ENCODE measurements around the gene SNCAIP. TPM values are rescaled to one million over a fixed set of nuclear protein-coding genes. Genes with fewer than 3 reads are reported as not detected.

The SNCAIP gene
- total RNA-seq, 4 donors from 2014 or later = 4.9 to 7.7 (median 6.8) TPM

DNA sequence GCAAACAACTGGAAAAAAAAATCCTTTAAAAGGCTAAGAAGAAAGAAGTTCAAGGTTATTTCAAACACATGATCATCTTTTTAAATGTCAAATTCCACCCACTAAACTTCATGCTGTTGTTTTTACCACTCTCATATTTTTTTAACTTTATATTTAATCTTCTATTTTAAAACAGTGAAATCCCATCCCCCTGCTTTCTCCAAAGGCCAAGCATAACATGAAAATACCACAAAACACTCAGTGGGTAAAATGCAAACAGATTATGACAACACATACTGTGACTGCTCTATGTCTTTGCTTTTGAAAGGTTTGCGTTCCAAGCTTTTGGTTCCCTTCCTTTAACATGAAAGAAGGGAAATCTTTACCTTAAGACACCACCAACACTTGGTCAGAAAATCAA is 127.6 kb downstream of the SNCAIP start:
- TF ChIP-seq, protein P1, sequence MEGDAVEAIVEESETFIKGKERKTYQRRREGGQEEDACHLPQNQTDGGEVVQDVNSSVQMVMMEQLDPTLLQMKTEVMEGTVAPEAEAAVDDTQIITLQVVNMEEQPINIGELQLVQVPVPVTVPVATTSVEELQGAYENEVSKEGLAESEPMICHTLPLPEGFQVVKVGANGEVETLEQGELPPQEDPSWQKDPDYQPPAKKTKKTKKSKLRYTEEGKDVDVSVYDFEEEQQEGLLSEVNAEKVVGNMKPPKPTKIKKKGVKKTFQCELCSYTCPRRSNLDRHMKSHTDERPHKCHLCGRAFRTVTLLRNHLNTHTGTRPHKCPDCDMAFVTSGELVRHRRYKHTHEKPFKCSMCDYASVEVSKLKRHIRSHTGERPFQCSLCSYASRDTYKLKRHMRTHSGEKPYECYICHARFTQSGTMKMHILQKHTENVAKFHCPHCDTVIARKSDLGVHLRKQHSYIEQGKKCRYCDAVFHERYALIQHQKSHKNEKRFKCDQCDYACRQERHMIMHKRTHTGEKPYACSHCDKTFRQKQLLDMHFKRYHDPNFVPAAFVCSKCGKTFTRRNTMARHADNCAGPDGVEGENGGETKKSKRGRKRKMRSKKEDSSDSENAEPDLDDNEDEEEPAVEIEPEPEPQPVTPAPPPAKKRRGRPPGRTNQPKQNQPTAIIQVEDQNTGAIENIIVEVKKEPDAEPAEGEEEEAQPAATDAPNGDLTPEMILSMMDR (IDR thresholded peaks at IDR 0.05; ENCODE audit: low read depth) = no peak

DNA sequence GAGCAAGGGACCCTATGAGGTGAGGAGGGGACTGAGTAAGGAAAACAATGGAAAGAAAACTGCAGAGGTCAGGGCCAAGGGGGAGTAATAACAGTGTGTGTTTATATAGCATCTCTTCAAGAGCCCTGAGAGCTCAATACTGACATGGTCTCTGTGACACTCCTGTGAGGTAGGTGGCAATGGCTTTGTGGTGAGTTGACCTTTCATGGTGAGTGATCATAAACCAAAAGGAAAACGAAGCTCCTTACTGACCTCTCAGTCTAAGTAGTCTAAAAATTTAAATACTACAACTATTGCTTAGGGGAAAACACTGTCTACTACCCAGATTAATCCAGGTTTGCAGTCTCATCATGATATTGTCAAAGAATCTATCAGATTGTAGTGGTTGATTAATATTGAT is 130.9 kb downstream of the SNCAIP start:
- TF ChIP-seq, protein P1 (IDR thresholded peaks at IDR 0.05; ENCODE audit: low read depth) = no peak

- TF ChIP-seq, protein P1 (IDR thresholded peaks at IDR 0.05; ENCODE audit: low read depth) = no peak
These were observed 132.4 kb downstream of the SNCAIP start for GRCh38 chr5:122444411-122444810.

DNA sequence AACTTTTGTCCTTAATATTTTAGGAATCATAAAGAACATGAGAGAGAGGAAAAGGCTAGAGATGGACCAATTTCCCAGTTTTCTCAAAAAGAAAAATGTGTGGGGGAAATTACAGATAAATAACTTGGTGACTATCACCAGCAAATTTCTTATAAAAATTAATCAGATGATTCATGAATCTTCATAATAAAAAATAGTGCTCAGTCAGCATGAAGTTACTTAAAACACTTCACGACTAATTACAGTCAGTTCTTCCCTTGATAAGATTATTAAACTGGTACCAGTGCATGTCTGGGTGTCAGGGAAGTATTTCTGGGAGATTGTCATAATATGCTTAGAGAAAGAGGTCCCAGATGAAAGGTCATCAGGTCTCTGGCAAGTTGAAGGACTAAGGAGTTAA is 133.0 kb downstream of the SNCAIP start:
- TF ChIP-seq, protein P1 (IDR thresholded peaks at IDR 0.05; ENCODE audit: low read depth) = no peak

- TF ChIP-seq, protein P1 (IDR thresholded peaks at IDR 0.05; ENCODE audit: low read depth) = no peak
These were observed 135.0 kb downstream of the SNCAIP start for GRCh38 chr5:122447072-122447471.

DNA sequence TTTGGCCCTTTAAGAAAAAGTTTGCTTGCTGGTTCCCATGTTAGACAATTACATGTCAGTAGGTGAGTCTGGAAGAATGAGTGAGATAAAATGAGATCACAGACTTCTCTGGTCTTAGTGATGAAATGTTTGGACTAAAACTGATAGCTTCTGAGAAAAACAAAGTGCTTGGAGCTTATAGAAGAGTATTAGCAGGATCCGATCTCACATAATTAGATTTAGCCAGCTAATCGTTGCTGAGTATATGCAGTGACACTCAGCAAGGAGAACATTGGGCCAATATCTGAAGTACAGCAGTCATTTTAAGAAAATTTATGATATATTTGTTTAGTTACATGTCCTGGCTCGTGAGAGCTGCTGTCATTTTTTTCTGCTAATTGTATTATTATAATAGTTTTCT is 135.8 kb downstream of the SNCAIP start:
- TF ChIP-seq, protein P1 (IDR thresholded peaks at IDR 0.05; ENCODE audit: low read depth) = no peak

- TF ChIP-seq, protein P1 (IDR thresholded peaks at IDR 0.05; ENCODE audit: low read depth) = no peak
These were observed 142.5 kb downstream of the SNCAIP start for GRCh38 chr5:122454541-122454940.

Measured in subcutaneous adipose tissue (tissue), 4 donors.